HG02970 (cell line): ENCODE measurements around the gene CCDC30.

ENCODE experiments used
- ATAC-seq: cut with Tn5 transposase; IDR thresholded peaks from one replicate; pipeline ENCODE4 v1.9.1; 2021; ENCODE audit warnings: mild to moderate bottlenecking, moderate library complexity, moderate number of reproducible peaks; ENCODE audit not compliant: unreplicated experiment, low FRiP score

CCDC30 gene

DNA sequence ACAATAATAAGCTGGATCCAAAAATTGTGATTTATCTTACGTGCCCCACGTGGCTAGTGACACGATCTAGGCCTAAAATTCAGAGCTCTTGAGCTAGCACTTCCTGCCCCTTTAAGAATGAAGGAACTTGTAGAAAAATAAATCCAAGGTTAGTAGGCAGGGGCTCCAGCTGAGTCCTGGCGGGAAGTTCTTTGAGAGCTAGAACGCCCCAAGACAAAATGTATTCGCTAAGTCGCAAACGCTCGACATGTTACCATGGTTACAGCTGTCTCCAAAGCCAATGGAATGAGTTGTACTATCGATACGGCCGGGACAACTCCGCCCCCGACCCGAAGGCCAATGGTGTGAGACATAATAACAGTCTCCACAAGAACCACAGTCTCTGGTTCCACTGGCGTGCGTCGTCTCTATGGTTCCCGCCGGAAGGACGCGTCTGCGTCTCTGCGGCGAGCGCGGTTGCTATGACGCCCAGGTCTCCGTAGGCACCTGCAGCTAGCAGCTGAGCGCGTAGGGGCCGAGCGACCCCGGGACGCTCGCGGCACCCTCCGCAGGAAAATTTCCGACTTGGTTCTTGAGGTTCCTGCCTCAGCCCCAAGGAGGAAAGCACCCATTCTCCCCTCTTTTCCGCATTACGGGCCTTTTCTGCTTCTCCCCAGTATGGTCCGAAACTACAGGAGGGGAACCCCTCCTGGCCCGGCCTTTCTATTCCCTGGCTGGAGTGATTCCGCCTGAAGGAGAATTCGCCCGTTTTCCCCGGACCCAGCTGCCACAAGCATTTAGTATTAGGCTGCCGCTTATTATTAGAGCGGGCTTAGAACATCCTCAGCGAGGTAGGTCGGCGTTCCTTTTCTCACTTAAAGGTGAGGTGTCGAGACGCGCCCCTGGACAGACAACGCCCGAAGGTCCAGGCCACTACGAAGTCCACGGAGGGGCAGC is at the start of gene CCDC30:
CCDC30 (plus strand) TSS at position 459 of the 936 bp plus-strand sequence. CDS start 17,266 bp downstream, outside the sequence.
- peak; percentile 99 for ATAC-seq

DNA sequence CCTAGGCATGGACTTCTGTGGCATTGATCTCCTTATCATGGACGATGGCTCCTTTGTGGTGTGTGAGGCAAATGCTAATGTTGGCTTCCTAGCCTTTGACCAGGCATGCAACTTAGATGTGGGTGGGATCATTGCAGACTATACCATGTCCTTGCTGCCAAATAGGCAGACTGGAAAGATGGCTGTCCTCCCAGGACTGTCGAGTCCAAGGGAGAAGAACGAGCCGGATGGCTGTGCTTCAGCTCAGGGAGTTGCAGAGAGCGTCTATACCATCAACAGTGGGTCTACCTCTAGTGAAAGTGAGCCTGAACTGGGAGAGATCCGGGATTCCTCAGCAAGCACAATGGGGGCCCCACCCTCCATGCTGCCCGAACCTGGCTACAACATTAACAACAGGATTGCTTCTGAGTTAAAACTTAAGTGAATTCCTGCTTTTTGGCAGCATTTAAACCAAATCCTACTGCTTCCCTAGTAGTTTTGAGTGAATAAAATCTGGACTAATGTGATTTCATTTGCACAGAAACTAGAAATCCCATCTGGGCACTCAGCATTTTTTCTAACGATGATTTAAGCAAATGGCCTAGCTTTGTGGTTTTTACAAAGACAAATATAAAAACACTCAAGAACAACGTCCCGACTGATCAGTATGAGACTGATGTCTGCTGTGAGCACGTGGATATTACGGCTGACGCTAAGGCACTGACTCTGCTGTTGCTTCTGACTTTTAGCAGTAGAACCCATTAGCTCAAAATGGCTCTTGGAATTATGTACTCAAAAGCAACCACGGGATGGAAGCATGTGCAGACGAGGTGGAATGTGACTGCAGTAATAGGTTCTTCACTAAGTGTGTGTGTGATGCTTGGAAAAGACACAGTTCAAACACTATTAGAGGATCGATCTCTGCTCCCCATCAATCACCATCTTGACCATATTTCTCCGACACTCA is 48.3 kb upstream of the CCDC30 start:
- ATAC-seq = no peak

DNA sequence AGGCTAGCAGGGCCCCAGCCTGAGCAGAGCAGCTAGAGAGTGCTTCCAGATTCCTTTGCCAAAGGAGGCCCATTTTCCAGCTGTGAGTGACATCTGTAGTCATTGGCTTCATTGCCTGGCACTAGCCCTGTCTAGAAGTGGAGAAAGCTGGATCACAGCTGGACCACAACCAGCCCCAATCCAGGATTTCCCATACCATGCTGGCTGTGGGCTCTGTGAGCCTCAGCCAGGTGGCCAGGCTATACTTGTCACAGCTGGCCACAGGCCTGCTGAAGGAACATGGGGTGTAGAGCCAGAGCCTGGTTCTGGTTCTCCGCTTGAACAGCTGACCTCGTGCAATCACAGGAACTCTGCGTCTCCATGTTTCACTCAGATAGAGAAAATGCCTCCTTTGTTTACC is 45.9 kb upstream of the CCDC30 start:
- no peak for ATAC-seq

DNA sequence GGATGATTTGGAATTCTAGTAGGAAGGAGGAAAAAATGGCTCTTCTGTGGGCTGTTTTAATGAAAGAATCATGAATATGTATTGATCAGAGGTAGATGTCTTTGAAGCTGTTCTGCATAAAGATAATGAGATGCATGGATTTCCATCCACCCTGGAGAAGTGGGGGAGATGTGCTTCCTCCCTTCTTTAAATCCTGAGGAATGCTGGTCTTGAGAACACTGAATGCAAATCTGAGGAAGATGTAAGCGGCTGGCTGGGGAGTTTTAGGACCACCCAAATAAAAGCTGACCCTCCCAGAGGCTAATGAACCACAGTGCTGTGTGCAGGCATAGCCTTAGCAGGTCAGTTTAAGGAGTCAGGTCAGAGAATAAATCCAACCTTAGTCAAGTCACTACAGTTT is 44.6 kb upstream of the CCDC30 start:
- no peak for ATAC-seq

DNA sequence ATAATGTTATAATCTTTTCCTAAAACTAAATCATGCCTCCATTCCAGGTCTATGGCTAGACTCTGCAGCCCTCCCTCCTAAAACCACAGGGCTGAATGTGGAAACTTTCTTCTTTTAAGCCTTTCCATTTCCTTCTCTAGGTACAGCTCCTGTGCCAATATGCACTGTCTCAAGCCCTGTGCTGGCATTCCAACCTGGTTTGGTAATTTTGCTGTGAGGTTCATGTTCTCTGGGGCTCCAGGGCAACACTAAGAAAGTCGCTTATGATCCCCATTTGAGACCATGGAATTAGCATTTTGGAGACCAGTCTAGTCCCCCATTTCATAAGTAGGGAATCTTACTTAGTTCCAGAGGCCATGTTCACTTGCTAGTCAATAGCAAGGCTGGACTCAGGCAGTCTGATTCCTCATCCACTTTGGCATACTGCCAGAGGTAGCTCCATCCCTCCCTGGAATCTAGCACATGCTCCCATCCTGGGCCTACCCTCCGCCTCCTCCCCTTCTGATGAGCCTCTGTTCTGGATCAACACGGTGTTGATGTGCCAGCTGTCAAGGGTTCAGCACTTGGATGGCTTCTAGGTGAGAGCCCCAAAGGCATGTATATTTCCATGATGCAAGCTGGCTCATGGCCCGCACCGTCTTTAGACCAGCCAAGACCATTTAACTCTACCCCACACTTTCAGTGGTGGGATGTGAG is 43.8 kb upstream of the CCDC30 start:
- ATAC-seq = no peak

DNA sequence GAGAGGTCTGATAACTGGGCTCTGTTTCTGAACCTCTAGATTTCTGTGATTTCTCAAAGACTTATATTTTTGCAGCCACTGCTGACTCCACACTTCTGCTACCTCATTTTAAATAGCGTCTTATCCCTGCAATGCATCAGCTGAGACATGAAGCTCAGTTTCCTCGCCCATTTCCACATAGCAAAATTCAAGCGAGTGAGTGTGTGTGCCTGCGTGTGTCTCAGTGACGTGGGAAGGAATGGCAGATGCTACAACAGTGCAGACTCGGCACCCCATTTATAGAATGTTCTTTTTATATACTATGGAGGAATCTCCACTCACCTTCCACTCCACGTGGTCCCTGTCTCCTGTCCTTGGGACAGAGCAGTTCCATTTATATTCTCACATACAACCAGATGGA is 43.0 kb upstream of the CCDC30 start:
- ATAC-seq = no peak

DNA sequence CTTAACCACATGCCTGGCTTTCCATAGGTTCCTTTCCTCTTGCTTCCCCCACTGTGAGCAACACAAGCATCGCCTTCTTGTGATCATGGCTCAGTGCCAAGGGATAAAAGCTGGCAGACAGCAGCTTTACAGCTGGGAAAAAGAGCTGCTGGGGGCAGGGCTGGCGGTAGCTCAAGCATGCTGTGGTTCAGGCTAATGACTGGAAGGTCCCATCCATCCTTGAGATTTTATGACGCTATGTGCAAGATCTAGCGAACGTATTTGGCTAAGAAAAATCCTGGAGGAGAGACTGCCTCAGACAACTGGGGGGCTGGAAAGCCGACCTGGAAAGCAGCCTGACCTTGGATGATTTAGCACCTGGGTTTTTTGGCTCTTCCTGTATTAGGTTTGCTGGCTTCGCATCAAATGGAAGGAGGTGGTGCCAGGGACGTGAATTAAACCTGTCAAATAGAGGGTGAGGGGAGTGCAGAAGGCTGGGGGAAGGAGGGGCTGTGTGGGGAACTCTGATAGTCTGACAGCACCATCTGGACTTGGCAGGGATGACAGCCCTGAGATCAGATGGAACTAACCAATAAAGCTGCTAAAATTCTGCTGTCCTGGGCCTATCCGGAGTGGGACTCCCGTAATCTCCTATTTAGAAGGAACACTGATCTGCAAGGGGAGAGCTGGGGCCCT is 42.0 kb upstream of the CCDC30 start:
- ATAC-seq = no peak

DNA sequence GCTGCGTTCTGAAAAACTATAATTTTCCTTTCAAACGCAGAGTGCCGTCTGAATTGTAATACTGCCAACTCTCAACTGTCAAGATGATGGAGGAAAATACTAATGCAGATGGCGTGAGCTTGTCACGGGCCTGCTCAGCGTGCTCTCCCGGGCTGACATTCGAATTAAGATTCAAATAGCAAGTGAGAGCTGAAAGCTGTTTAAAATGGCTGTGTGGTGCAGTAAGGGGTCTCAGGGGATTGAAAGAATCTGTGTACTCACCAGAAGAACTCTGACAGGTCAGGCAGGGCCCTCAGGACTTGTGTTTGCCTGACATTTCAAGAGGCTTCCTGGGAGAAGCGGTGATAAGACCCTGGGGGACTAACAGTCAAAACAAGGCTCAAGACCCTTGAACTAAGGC is 40.3 kb upstream of the CCDC30 start:
- no peak for ATAC-seq

DNA sequence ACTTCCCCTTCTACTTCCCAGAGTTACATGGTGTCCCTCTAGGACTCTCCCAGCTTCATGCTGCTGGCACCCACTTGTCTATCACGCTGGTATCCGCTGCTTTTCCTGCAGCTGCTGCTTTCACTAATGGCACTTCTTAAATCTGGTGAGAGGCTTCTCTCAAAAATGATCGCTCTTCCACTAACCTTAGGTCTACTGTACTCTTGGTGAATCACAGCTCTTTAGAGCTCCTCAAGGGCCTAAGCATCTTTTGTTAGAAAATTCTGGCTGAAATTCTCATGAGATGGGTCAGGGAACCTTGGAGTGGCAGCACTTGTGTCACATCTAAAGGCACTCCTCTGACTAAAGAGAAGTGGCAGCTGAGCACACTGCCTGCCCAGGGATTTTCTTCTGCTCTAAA is 39.4 kb upstream of the CCDC30 start:
- no peak for ATAC-seq

DNA sequence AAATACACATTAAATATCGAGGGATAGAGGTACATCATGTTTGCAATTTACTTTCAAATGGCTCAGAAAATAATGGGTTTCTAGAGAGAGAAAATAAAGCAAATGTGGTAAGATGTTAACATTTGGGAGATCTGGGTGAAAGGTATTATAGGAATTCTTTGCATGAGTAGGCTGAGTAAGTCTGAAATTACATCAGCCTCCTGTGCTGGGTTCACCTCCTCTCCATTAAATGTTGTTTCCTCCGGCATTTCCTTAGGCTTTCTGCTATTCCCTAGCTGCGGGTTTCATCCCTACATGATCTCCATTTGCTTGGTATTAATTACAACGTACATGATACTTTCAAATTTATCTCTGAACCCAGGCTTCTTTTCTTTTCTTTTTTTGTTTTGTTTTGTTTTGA is 38.9 kb upstream of the CCDC30 start:
- ATAC-seq = no peak

DNA sequence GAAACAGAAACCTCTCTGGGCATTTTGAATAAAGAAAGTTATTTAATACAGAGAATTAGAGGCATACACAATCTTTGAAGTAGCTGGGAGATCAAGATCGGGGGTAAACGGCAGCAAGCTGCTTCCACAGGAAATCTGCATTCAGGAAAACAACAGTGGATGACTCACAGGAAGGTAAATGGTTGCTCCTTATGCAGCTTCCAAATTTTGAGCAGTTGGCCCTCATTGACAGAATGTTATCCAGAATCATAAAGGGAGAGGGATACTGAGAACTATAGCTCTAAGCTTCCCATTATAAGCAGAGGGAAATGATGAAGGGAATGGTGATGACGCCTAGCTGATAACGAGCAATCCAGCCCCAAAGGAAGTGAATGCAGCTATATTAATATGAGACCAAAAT is 35.8 kb upstream of the CCDC30 start:
- no peak for ATAC-seq

DNA sequence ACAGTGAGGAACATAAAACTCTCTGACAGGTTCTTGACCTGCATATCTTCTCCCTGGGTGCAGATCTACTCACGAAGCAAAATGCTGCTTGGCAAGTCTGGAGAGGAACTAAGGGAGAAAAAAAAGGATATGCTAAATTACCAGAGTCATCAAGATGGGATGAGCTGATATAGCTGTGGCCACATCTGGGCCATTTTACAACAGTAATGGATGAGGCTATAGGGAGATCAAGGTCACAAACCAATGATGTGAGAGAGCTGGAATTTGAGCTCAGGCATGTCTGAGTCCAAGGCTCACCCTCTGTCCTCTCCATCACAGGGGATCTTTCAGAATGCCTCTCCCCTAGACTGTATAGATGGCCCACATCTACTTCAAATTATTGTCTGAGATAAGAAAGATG is 33.5 kb upstream of the CCDC30 start:
- ATAC-seq = no peak

DNA sequence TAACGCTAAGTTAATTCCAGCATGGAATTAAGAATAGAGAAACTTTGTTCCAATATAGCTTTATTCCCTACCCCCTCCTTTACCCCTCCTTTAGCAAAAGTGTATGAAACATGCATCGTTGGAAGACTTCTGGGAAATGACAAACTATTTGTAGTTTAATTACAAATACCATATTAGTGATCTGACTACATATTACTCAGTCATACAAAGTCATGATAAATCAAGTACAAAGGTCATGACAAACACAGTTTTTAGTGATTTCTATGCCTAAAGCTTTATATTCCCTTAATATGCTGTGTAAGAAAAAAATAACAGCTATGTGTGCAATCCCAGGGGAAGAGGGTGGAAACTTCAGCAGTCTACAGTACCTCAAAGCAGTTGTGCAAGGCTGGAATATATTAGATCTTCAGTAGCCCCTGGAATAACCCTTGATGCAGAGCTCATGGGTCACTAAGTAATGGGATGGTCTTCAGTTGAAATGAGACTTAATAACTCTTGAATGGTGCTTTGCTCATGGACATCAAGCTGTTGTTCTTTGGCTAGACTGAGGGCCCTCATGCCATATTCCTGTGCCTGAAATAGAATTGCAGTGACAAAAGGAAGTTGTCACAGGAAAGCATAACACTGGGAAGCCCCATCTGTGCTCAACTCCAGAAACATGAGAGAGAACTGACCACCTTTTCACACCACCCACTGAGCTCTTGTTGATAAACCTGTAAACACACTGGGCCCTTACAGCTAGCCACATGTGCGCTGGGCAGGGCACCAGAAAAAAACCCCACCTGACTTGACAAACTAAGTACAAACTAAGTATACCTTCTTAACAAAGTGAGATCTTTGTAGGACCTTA is 32.6 kb upstream of the CCDC30 start:
- ATAC-seq = no peak

DNA sequence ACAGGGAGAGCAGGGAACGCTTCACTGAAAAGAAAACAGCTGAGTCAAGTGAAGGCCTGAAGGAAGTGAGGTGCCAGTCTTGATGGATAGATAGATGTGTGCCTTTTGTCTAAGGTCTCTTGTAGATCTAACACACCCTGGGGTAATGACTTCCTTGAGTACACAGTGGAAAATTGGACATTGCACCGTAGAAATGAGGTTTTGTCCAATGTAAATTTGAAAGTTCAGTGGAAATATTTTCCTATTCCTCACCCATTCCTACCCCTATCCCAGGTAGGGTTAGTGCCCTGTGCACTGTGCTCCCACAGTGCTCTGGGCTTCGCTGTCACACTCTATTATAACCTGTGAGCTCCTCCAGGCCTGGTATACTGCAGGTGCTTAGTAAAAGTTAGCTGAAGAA is 31.6 kb upstream of the CCDC30 start:
- ATAC-seq = no peak

DNA sequence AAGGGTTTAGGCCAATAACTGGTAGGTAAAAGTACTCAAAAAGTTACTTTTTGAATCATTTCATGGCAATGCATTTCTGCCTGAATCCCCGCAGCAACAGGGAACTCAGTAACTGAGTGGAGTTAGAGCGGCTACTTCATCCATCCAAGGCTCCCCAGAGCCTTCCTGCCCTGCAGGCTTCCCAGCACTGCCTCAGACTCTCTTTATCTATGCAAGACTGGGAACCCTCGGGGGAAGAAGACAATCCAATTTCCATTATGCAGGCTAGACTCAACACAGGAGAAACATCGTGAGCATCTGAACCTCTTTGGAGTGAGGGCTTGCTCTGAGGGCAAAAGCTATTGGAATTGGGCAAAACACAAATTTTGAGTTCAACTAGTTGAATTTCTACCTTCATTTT is 30.4 kb upstream of the CCDC30 start:
- ATAC-seq = no peak

DNA sequence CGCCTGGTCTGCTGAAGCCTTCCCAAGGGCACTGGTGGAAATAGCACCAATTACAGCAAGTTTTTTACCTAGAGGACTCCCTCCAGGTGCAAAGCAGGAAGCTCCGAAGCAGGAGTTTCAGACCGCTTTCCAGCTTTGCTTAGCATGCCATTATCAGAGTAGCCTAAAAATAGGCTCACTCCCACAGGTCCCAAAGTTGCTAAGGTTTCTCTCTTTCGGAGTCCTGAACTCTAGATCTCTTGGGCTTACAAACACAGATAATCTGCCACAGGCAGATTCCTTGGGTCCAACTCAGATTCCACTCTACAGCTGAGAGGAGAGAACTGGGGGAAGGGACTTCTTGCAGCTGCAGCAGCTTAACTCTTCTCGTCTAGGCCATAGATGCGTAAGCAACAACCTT is 29.7 kb upstream of the CCDC30 start:
- no peak for ATAC-seq

DNA sequence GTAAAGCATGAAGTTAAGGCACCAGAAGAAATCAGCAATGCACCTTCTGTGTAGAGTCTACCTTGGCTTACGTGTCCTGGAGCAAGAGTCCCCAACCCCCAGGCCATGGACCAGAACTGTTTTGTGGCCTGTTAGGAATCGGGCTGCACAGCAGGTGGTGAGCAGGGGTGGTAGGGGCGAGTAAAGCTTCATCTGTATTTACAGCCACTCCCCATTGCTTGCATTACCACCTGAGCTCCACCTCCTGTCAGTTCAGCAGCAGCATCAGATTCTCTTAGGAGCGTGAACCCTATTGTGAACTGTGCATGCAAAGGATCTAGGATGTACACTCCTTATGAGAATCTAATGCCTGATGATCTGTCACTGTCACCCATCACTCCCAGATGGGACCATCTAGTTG is 28.7 kb upstream of the CCDC30 start:
- ATAC-seq = no peak

DNA sequence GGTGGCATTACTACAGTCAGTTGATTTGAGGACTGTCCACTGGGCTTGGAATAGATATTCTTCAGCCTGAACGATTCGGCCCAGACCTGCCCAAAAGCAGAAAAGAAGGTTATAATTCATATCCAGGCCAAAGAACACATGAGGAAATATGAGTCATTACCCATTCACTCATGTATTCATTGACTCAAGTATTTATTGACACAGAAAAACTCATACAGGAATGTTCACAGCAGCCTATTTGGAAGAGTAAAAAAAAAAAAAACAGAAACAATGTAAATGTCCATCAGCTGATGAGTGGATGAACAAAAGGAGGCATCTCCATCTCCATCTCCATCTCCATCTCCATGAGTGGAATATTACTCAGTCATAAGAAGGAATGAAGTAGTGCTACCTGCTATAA is 23.1 kb upstream of the CCDC30 start:
- no peak for ATAC-seq

DNA sequence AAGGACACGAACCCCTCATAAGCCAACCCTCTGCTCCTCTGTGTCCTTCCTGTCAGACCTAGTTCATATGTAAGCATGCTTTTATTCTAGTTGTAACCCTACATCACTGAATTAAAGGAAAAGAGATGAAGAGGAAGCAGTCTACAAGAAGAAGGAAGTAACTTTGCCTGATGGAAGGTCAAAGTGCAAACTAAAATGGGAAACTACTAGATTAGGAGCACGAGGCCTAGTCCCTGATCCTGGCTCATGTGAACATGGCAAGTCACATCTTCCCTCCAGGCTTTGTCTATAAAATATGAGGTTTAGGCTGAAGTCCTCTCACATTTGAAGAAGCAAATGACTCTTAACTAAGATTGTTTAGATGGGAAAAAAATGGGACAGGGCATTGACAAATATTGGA is 20.4 kb upstream of the CCDC30 start:
- no peak for ATAC-seq
